Ishikawa (cell line): ENCODE results near the gene EIF2B4.
A peak's percentile ranks its signal among the peaks of the same experiment; 100 is the strongest.

Experiments
- CEBPB ChIP-seq: IDR thresholded peaks from 2 replicates; pipeline ENCODE4 v1.6.1; 2012
- CREB1 ChIP-seq: IDR thresholded peaks from 2 replicates; pipeline ENCODE4 v1.6.1; 2012; ENCODE audit warnings: low read depth
- EGR1 ChIP-seq: IDR thresholded peaks from 2 replicates; pipeline ENCODE4 v1.6.1; 2012
- EP300 ChIP-seq: IDR thresholded peaks from 2 replicates; pipeline ENCODE4 v1.6.1; 2012; ENCODE audit warnings: borderline replicate concordance
- FOXM1 ChIP-seq: IDR thresholded peaks from 2 replicates; pipeline ENCODE4 v1.6.1; 2012; ENCODE audit warnings: low read depth, borderline replicate concordance
- NFIC ChIP-seq: IDR thresholded peaks from 2 replicates; pipeline ENCODE4 v1.6.1; 2012
- RAD21 ChIP-seq: IDR thresholded peaks from 2 replicates; pipeline ENCODE4 v1.6.1; 2012; ENCODE audit warnings: low read depth
- TAF1 ChIP-seq: IDR thresholded peaks from 2 replicates; pipeline ENCODE4 v1.6.1; 2012; ENCODE audit warnings: low read depth, mild to moderate bottlenecking
- TCF12 ChIP-seq: IDR thresholded peaks from 2 replicates; pipeline ENCODE4 v1.6.1; 2012; ENCODE audit warnings: low read depth
- TEAD4 ChIP-seq: IDR thresholded peaks from 2 replicates; pipeline ENCODE4 v1.6.1; 2012
- YY1 ChIP-seq: IDR thresholded peaks from 2 replicates; pipeline ENCODE4 v1.6.1; 2012; ENCODE audit warnings: low read depth
- ZBTB7A ChIP-seq: IDR thresholded peaks from 2 replicates; pipeline ENCODE4 v1.6.1; 2012; ENCODE audit warnings: low read depth
- TF ChIP-seq, protein P1 (sequence below): IDR thresholded peaks from 2 replicates; pipeline ENCODE4 v1.6.1; 2012
- TF ChIP-seq, protein P2 (sequence below): IDR thresholded peaks from 2 replicates; pipeline ENCODE4 v1.6.1; 2012
- TF ChIP-seq, protein P3 (sequence below): IDR thresholded peaks from 2 replicates; pipeline ENCODE4 v1.6.1; 2012; ENCODE audit warnings: low read depth, mild to moderate bottlenecking

EIF2B4 gene

DNA sequence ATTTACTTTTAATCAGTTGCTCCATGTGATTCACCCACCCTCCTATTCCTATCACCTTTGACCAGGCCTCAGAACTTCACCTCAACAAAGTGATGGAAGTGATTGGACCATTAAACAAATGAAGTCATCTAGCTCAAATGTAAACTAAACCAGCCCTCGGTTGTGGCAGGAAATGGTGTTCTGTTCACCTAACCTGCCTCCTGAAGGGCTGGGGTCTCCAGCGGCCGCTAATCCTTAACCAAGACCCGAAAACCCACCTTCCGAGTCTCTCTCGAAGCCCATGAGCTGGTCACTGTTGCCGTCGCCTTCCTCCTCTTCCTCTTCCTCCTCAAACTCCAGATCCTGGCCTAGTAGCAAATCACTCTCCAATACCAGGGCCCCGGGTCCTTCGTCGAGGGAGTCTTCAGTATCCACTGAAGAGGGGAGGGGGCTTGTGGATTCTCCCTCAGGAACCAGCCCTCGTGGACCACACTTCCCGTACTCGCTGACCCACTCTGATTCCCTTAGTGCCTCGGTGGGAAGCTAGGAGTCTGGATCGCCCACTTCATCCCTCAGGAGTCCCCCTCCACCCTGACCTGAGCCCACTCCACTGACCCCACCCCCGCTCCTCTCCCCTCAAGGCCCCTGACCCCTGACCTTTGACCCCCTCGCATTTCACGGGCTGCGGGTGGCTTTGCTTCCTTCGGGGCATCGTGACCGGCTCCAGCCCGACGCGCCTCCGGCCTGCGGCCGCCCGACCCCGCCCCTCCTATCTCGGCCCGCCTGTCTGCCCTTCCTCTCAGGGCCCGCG, 9.9 kb upstream of the EIF2B4 start:
- TF ChIP-seq CREB1 (no peak), RAD21 (no peak), NFIC (no peak), ZBTB7A (no peak), FOXM1 (no peak), YY1 (no peak), EP300 (no peak), EGR1 (no peak), TEAD4 (no peak), TCF12 (no peak), TAF1 (no peak), CEBPB (no peak)
- TF ChIP-seq, protein P1, sequence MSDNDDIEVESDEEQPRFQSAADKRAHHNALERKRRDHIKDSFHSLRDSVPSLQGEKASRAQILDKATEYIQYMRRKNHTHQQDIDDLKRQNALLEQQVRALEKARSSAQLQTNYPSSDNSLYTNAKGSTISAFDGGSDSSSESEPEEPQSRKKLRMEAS = no peak
- TF ChIP-seq, protein P2, sequence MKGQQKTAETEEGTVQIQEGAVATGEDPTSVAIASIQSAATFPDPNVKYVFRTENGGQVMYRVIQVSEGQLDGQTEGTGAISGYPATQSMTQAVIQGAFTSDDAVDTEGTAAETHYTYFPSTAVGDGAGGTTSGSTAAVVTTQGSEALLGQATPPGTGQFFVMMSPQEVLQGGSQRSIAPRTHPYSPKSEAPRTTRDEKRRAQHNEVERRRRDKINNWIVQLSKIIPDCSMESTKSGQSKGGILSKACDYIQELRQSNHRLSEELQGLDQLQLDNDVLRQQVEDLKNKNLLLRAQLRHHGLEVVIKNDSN = no peak
- TF ChIP-seq, protein P3, sequence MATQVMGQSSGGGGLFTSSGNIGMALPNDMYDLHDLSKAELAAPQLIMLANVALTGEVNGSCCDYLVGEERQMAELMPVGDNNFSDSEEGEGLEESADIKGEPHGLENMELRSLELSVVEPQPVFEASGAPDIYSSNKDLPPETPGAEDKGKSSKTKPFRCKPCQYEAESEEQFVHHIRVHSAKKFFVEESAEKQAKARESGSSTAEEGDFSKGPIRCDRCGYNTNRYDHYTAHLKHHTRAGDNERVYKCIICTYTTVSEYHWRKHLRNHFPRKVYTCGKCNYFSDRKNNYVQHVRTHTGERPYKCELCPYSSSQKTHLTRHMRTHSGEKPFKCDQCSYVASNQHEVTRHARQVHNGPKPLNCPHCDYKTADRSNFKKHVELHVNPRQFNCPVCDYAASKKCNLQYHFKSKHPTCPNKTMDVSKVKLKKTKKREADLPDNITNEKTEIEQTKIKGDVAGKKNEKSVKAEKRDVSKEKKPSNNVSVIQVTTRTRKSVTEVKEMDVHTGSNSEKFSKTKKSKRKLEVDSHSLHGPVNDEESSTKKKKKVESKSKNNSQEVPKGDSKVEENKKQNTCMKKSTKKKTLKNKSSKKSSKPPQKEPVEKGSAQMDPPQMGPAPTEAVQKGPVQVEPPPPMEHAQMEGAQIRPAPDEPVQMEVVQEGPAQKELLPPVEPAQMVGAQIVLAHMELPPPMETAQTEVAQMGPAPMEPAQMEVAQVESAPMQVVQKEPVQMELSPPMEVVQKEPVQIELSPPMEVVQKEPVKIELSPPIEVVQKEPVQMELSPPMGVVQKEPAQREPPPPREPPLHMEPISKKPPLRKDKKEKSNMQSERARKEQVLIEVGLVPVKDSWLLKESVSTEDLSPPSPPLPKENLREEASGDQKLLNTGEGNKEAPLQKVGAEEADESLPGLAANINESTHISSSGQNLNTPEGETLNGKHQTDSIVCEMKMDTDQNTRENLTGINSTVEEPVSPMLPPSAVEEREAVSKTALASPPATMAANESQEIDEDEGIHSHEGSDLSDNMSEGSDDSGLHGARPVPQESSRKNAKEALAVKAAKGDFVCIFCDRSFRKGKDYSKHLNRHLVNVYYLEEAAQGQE = no peak

DNA sequence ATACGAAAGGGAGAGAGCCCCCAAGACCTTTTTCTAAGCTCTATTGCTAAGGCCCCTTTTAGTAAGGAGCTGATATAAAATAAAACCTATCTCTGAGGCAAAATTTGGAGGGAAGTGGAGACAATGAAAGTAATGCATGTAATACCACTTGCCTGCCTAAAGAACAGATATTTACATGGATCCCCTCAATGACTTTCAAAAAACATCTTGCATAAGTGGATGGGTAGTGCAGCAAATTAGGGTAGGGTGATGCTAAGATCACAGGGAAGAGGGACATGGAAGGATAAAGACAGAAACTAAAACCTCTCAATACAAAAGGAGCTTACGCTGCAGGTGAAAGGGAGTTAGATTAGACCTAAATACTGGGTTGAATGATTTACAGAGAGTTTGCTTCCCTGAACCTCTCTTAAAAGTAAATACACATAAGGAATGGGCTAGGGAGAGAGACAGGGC, 9.3 kb upstream of the EIF2B4 start:
- TF ChIP-seq TAF1 (no peak), CREB1 (no peak), EGR1 (no peak), EP300 (no peak), CEBPB (no peak), NFIC (no peak), TCF12 (no peak), FOXM1 (no peak), ZBTB7A (no peak), YY1 (no peak)
- TF ChIP-seq, protein P3 = no peak
- TF ChIP-seq, protein P1 = no peak
- TF ChIP-seq, protein P2 = no peak

DNA sequence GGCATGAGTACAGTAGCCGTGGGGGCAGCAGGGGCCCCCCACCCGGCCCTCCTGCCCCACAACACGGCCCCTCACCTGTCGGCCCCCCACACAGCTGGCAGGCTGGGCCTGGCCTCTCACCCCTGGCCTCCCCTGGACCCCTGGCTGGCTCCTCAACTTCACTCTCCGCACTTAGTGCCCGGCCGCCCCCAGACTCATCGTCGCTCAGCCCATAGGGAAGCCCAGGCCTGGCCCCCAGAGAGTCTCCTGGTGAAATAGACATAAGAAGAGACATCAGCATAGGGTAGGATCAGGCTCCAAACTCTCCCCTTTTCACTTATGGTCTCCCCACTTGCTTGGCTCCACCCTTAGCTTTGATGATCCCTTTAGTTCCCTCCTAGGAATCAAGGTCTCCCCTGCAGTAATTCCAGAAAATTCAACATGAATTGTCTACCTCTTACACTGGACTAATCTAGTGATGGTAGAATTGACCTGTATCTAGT, 8.7 kb upstream of the EIF2B4 start:
- no peak for TF ChIP-seq YY1
- TF ChIP-seq EGR1 = no peak
- no peak for TF ChIP-seq FOXM1

DNA sequence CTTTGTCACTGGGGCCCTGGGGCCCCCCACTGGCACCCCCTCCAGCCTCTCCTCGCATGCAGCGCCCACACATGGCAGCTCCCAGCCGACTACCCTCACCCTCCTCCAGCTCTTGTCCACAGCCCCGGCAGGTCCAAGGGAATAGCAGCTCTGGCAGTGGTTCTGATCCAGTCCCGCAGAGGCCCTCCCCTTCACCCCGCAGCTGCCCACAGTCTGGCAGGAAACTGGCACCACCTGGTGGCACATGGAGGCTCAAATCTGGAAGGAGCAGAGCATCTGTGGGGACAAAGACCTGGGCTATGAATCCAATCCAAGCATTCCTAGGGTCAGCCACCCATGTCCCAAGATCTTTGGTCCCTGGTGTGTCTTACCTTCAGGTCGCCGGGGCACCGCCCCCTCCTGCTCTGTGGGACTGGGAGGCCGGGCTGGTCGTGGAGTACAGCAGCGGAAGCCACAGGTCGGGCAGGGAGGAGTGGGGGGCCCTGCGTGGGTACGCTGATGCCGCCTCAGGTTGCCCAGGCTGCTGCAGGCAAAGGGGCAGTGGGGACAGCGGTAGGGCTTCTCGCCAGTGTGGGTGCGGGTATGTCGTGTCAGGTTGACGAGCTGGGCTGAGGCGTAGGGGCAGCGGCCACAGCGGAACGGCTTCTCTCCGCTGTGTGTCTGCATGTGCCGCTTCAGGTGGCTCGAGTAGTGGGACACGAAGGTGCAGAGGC, 8.1 kb upstream of the EIF2B4 start:
- TF ChIP-seq TEAD4 (0 out of 2 replicates have a peak, but pooled peaks have one; percentile 10), EGR1 (no peak), RAD21 (peak; percentile 42; the same call in 1 of the 2 replicates)

DNA sequence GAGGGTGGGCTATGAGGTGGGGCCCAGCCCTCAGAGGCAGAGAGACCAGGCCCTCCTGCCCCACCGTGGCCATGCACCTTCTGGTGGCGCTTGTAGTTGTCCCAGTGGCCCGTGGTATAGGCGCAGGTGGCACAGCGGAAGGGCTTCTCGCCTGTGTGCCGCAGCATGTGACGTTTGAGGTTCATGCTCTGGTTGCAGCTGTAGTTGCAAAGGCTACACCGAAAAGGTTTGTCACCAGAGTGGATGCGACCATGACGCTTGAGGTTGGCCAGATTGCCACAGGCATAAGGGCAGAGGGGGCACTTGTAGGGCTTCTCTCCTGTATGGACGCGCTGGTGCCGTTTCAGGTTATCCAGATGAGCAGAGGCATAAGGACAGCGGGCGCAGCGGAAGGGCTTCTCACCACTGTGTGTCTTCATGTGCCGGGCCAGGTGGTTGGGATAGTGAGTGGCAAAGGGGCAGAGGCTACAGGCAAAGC, 7.5 kb upstream of the EIF2B4 start:
- no peak for TF ChIP-seq TAF1
- TF ChIP-seq ZBTB7A = no peak
- no peak for TF ChIP-seq EP300
- TF ChIP-seq CEBPB = no peak
- no peak for TF ChIP-seq YY1
- no peak for TF ChIP-seq NFIC
- no peak for TF ChIP-seq RAD21
- no peak for TF ChIP-seq TCF12
- TF ChIP-seq CREB1 = no peak
- TF ChIP-seq, protein P2 = no peak
- TF ChIP-seq TEAD4 = no peak
- no peak for TF ChIP-seq EGR1
- TF ChIP-seq, protein P3 = no peak
- no peak for TF ChIP-seq FOXM1
- TF ChIP-seq, protein P1 = no peak
